Left hindlimb (tissue), 1 donor: ENCODE results near the gene KCNQ2.

Experiments
- DNase-seq: peaks from one replicate; pipeline ENCODE4 v3.0.0-alpha.2; 2018

The KCNQ2 gene

DNA sequence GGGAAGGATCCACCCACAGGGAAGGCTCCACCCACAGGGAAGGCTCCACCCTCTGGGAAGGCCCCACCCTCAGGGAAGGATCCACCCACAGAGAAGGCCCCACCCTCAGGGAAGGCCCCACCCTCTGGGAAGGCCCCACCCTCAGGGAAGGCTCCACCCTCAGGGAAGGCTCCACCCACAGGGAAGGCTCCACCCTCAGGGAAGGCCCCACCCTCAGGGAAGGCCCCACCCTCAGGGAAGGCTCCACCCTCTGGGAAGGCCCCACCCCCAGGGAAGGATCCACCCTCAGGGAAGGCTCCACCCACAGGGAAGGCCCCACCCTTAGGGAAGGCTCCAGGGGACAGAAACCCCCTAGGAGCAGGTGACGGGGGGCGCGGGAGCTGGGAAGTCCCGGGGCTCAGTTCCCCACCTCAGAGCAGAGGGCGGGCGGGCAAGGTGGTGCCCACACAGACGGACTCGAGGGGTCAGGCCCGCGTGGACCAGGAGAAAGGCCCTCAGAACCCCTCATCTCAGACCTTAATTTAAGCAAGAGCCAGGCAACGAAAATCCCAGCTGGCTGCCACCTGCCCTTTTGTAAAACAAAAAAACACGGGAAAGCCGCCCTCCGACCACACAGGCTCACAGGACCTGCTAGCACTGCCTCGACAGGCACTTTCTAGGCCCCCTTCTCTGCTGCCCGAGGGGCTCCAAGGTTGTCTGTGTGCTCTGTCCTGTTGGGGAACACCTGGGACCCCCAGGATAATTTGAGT, 39.7 kb downstream of the KCNQ2 start:
- no peak for DNase-seq

DNA sequence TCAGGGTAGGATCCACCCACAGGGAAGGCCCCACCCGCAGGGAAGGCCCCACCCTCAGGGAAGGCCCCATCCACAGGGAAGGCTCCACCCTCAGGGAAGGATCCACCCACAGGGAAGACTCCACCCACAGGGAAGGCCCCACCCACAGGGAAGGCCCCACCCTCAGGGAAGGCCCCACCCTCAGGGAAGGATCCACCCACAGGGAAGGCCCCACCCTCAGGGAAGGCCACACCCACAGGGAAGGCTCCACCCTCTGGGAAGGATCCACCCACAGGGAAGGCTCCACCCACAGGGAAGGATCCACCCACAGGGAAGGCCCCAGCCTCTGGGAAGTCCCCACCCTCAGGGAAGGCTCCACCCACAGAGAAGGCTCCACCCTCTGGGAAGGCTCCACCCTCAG, 40.5 kb downstream of the KCNQ2 start:
- no peak for DNase-seq

- DNase-seq = no peak
Observed at GRCh38 chr20:63430891-63431290, 41.6 kb downstream of the KCNQ2 start.

- no peak for DNase-seq
Observed at GRCh38 chr20:63429992-63430391, 42.5 kb downstream of the KCNQ2 start.

DNA sequence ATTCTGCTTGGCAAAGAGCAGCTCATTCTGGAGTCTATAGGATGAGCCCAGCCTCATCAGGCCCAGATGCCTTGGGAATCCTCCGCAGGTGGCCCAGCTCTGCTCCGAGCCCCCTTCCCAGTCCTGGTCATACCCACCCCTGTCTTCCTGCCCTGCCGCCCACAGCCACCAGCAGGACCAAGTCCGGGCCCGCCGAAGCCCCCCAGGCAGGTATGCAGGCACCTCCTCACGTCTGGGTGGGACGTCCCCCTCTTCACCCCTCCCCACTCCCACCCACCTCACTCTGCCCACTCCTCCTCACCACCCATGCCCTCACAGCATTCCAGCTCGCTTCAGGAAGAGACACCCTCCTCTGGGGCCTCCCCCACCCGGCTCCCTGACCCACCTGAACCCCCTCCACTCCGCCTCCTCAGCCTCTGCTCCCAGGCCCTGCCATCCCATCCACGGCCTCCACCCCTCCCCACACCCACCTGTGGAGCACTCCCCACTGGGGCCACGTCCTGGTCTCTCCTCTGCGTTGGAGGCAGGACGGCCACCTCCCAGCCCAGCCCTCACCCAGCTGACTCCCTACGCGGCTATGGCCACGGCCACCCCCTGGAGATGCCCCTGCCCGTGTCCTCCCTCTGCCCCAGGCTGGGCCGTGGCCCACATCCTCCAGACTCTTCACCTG, 43.4 kb downstream of the KCNQ2 start:
- no peak for DNase-seq

DNA sequence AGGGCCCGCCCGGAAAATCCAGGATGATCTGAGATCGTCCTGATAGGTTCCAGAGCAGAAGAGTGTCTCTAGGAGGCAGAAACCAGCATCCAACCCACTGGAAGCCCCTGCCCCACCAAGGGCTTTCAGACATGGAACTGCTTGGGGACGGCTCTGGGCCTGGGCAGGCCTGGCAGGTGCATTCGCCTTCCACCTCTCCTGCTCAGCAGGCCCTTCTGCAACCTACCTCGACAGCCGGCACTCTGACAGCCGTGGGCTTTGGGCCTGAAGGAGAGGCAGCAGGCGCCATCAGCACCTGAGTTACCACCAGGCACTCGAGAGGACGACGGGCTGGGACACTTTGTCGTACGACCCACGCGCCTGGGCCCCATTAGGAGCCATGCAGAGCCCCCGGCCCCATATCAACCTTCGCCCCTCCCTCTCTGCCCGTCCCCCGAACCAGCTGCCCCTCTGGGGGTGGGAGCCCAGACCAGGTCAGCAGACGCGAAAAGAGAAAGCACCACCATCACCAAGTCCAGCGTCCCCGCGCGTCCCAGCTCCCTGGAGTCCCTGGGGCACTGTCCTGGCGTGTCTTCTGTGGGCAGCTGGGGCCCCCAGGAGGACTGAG, 44.6 kb downstream of the KCNQ2 start:
- DNase-seq = no peak

DNA sequence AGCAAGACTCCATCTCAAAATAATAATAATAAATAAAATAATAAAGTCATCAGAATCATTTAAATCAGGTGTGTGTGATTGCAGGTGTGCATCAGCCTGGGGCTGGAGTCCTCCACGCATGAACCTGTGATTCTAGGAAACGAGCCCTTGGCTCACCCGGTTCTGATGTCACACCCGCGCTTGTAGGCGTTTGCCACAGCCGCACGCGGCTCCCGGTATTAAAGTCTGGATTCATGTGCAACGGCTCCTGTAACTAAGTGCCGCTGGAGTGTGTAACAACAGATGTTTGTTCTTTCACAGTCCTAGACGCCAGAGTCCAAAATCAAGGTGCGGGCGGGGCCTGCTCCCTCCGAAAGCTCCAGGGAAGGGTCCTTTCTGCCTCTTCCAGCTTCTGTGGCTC, 45.2 kb downstream of the KCNQ2 start:
- DNase-seq = no peak

GRCh38 chr20:63425846-63426485, 46.5 kb downstream of the KCNQ2 start:
- no peak for DNase-seq

DNA sequence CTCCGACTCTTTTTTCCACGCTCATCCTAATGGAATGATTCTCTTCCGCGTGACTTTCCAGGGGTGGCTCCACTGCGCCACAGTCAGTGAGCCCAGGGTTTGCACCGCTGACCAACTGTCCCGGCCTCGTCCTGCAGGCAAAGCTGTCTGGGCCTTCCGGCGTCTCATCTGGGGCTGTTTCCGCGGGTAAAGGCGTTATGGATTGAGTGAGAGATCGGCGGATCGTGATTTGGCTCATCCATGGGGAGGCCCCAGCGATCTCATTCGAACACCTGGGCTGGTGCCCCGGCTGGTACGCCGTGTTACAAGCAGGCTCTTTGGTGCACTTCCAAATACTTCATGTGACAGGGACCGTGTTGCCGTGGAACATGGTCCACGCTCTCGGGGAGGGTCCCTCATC, 47.8 kb downstream of the KCNQ2 start:
- no peak for DNase-seq

- DNase-seq = no peak
Observed at GRCh38 chr20:63423751-63424150, 48.7 kb downstream of the KCNQ2 start.

- no peak for DNase-seq
Observed at GRCh38 chr20:63422653-63423052, 49.8 kb downstream of the KCNQ2 start.

DNA sequence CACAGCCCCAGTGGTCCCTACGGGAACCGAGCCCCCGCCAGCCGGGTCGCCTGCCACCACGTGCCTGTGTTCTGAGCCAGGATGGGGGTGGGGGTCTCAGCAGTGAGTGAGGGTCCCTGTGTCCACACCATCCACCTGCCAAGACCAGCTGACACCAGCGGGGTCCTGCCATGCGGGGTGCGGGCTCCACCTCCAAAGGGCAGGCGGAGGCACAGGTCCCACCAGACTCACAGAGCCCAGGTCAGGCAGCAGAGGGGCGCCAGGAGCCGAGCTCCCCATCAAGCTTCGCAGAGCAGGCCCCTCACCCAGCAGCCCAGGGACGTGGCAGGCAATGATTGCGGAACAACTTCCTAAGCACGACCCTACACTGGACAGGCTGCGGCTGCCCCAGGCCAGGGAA, 50.5 kb downstream of the KCNQ2 start:
- DNase-seq = no peak

DNA sequence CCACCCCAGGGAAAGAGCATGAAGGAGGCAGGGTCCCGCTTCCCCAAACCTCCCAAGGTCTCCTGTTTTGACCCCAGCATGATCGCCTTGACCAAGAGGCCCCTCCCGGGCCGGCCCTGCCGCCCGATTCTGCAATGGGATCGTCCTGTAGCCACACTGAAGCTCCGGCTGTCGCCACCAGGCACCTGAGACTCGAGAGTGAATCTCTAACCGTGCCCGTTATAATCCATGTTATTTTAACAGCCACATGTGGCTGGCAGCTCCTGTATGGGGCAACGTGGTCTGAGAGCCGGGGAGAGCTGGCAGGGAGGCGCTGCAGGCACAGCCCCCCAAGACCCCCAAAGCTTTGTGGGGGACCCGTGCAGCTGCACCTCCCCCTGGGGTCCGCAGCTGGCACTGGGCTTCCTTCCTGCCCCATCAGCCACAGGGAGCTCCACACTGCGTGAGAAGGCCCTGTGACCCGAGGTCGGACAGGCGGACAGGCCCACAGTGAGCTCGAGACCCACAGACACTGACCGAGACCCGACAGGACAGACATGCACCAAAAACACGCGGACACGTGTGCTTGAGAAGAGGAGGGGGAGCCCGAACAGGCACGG, 51.3 kb downstream of the KCNQ2 start:
- no peak for DNase-seq

GRCh38 chr20:63420359-63421093, 51.9 kb downstream of the KCNQ2 start:
- no peak for DNase-seq

- no peak for DNase-seq
Observed at GRCh38 chr20:63419299-63419698, 53.2 kb downstream of the KCNQ2 start.

DNA sequence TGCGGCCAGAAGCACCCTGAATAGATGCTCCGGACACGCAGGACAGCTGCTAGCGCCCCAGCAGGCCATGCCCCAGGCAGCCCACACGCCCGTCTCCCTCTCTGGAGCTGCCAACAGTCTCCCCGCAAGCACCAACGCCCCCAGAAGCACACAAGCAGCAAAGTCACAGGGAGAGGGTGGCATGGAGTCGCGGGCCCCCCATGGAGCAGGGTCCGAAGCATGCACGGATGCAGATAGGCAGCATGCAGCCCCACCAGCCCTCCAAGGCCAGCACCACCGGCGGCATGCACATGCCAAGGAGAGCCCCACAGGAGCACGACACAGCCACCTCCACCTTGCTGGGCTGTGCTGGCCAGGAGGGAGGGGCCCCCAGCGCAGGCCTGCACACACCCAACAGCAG, 53.8 kb downstream of the KCNQ2 start:
- DNase-seq = no peak

GRCh38 chr20:63417738-63418120, 54.7 kb downstream of the KCNQ2 start:
- DNase-seq = no peak

DNA sequence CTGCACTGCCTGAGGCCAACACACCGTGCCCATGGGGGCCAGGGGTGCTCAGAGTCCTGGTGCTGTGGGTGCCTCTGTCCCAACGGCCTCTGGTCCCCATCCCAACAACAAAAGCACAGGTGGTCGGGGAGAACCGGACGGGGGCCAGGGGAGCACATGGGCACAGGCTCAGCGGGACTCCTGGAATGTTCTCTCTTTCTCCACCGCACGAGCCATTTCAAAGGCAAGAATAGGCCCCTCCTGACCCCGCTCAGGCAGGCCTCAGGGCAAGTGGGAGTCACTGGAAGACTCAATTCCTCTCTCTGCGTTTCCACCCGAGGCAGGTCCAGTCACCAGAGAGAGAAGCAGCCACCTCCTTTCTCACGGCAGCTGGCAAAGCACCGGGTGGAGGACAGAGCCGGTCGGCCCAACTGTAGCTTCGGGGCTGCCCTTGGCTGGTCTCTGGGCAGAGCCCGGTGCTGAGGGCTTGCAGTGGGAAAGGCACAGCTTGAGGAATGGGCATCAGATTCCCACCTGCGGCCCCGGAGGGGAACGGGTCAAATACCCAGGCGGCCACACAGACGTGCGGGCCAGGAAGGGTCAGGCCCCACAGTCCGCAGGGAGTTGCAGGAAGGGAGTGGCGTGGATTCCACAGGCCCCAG, 55.2 kb downstream of the KCNQ2 start:
- DNase-seq = no peak

GRCh38 chr20:63416631-63417030, 55.8 kb downstream of the KCNQ2 start:
- no peak for DNase-seq

DNA sequence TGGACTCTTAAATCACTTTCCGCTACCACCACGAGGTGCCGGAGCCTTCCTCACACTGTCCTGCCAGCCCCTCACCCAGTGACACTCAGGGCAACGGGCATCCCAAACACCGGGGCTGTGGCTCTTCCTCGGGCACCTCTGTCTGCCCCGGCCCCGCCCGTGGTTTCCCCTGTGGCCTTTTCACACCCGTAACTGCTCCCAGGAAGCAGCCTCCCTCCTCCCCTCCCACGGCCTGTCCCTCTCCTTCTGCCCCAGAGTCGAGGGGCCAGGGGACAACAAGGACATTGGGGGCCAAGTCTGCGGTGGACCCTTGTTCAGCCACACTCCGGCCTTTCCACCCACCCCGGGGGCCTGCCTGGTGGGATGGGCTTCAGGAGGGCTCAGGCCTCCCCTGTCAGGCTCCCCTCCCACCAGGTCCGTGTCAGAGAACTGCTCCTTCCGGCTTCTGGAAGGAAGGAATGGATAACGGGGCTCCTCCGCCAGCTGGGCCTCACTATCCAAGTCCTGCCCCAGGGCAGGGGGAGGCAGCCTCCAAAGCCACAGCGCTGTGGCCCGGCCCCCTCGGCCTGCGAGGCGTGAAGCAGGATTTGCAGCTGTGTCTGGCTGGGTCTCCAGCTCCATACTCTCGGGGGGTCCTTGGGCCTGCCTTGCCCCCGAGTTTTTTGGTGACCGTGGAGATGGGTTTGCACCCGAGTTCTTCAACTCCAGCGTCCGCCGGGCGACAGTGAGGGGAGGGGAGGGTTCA, 56.6 kb downstream of the KCNQ2 start:
- no peak for DNase-seq

DNA sequence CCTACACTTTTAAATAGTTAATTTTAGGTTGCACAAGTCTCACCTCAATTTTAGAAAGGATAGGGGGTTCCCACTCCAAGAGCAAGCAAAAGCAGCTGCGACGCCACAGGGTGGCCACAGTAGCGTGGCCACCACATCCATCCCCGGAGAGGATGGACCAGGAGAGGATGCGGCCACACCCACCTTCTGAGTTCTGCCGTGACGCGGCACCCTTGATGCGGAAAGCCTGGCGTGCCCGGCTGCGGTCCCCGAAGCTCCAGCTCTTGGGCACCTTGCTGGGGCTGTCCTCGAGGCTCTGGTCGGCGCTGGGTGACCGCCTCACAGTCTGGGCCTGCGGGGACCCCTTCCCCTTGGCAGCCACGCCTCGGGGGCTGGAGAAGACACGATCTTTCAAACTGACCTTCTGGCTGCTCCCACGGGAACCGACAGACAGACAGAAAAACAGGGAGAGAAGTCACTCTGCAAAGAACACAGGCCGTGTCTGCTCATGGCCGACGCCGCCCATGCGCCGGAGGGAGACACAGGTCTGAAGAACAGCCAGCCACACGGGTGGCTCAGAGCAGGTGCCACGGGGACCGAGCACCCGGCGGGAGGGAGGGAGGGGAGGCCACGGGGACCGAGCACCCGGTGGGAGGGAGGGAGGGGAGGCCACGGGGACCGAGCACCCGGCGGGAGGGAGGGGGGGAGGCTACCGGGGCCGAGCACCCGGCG, 57.6 kb downstream of the KCNQ2 start:
- no peak for DNase-seq
